ENCODE results near the gene KRT77.

GRCh38 chr12:52681526-52682380, 21.6 kb downstream of the KRT77 start:
- TF ChIP-seq CTCF (IDR thresholded peaks at IDR 0.05) (no peak), POLR2A (IDR thresholded peaks at IDR 0.05) (no peak)
